Bronchial epithelial cell (primary cell): ENCODE results near the gene CDRT15. TPM values are rescaled to one million over a fixed set of nuclear protein-coding genes. Genes with fewer than 3 reads are reported as not detected.
A peak's percentile ranks its signal among the peaks of the same experiment; 100 is the strongest.

Source experiments
- DNase-seq: peaks from one replicate; pipeline ENCODE4 v3.0.0-alpha.2; 2010; ENCODE audit warnings: low read depth
- FAIRE-seq: peaks from 2 replicates; lab custom pipeline; 2011; peaks lifted over from hg19 to GRCh38; lab: Jason Lieb, UNC
- H3K27me3 ChIP-seq: 2 replicates; pipeline ENCODE4 v1.5.1; 2011; ENCODE audit warnings: low read length; ENCODE audit not compliant: control insufficient read depth, insufficient read depth
- H3K36me3 ChIP-seq: 2 replicates; pipeline ENCODE4 v1.5.1; 2011; ENCODE audit warnings: low read length; ENCODE audit not compliant: control insufficient read depth, insufficient read depth
- H3K4me3 ChIP-seq: 2 replicates; pipeline ENCODE4 v1.5.1; 2011; ENCODE audit warnings: mild to moderate bottlenecking, low read depth, low read length, control low read depth
- CTCF ChIP-seq: IDR thresholded peaks from 2 replicates; pipeline ENCODE4 v1.5.1; 2011; ENCODE audit warnings: mild to moderate bottlenecking, moderate library complexity, low read length, control low read depth, inconsistent platforms; ENCODE audit not compliant: insufficient read depth, severe bottlenecking
- total RNA-seq: library from RNA; depleted of rRNA; stranded (reverse); fragments of >200 nt; gene quantifications from 2 replicates; pipeline ENCODE4 v1.2.1, GENCODE V29; 2014

The CDRT15 gene
- total RNA-seq, 1 donor from 2014 or later = not detected

- FAIRE-seq (no peak), DNase-seq (no peak)
- H3K27me3 ChIP-seq = no peaks in the 10 kb centered on the region
- no peaks in the 10 kb centered on the region for H3K36me3 ChIP-seq
- no peak for TF ChIP-seq CTCF
- H3K4me3 ChIP-seq = no peak overlapping the region
These were observed 35.4 kb downstream of the CDRT15 start for GRCh38 chr17:14201021-14201987.

GRCh38 chr17:14200354-14200753 lies 36.3 kb downstream of the CDRT15 start:
- Histone ChIP-seq H3K36me3 (no peaks in the 10 kb centered on the region), H3K4me3 (no peak overlapping the region), H3K27me3 (no peaks in the 10 kb centered on the region)
- no peak for TF ChIP-seq CTCF
- DNase-seq (no peak), FAIRE-seq (peak; percentile 89)

GRCh38 chr17:14199601-14200000 lies 37.1 kb downstream of the CDRT15 start:
- Histone ChIP-seq H3K4me3 (no peak overlapping the region), H3K36me3 (no peaks in the 10 kb centered on the region), H3K27me3 (no peaks in the 10 kb centered on the region)
- no peak for TF ChIP-seq CTCF
- DNase-seq (no peak), FAIRE-seq (no peak)

- DNase-seq = no peak
- no peaks in the 10 kb centered on the region for H3K36me3 ChIP-seq
- no peak for TF ChIP-seq CTCF
- no peaks in the 10 kb centered on the region for H3K27me3 ChIP-seq
- H3K4me3 ChIP-seq = no peak overlapping the region
- FAIRE-seq = no peak
These were observed 38.1 kb downstream of the CDRT15 start for GRCh38 chr17:14198575-14198974.

GRCh38 chr17:14198013-14198412 lies 38.6 kb downstream of the CDRT15 start:
- TF ChIP-seq CTCF = no peak
- Histone ChIP-seq H3K36me3 (no peaks in the 10 kb centered on the region), H3K4me3 (no peak overlapping the region), H3K27me3 (no peaks in the 10 kb centered on the region)
- DNase-seq (no peak), FAIRE-seq (no peak)
